Smooth muscle cell (in vitro differentiated cells): ENCODE data around the gene ZBTB18. TPM values are rescaled to one million over a fixed set of nuclear protein-coding genes. Genes with fewer than 3 reads are reported as not detected.

Source experiments
- DNase-seq: peaks from one replicate; lab custom pipeline; 2025; ENCODE audit not compliant: unreplicated experiment; lab: John Stamatoyannopoulos, UW
- H2AFZ ChIP-seq: fragments of 200-600 bp; sonication (generic); 2 replicates; pipeline ENCODE4 v1.6.0; 2016; ENCODE audit warnings: antibody characterized with exemption, low read depth, mild to moderate bottlenecking
- H3F3A ChIP-seq: fragments of 200-600 bp; sonication (generic); 2 replicates; pipeline ENCODE4 v1.6.0; 2017; ENCODE audit warnings: antibody characterized with exemption, low read depth
- H3K27ac ChIP-seq: fragments of 200-600 bp; sonication (generic); 2 replicates; pipeline ENCODE4 v1.5.1; 2016; ENCODE audit warnings: low read depth, mild to moderate bottlenecking
- H3K27me3 ChIP-seq: fragments of 200-600 bp; sonication (generic); 2 replicates; pipeline ENCODE4 v1.6.1; 2016; ENCODE audit warnings: low read depth, mild to moderate bottlenecking
- H3K36me3 ChIP-seq: fragments of 200-600 bp; sonication (generic); 2 replicates; pipeline ENCODE4 v1.5.1; 2016; ENCODE audit warnings: low read depth
- H3K4me1 ChIP-seq: fragments of 200-600 bp; sonication (generic); 2 replicates; pipeline ENCODE4 v1.5.1; 2016; ENCODE audit warnings: low read depth
- H3K4me2 ChIP-seq: fragments of 200-600 bp; sonication (generic); 2 replicates; pipeline ENCODE4 v1.6.0; 2016; ENCODE audit warnings: mild to moderate bottlenecking
- H3K4me3 ChIP-seq: fragments of 200-600 bp; sonication (generic); 2 replicates; pipeline ENCODE4 v1.5.1; 2016; ENCODE audit warnings: mild to moderate bottlenecking
- H3K79me2 ChIP-seq: fragments of 200-600 bp; sonication (generic); 2 replicates; pipeline ENCODE4 v1.6.0; 2016; ENCODE audit warnings: low read depth, mild to moderate bottlenecking
- H3K9ac ChIP-seq: fragments of 200-600 bp; sonication (generic); 2 replicates; pipeline ENCODE4 v1.6.0; 2016; ENCODE audit warnings: low read depth
- H3K9me3 ChIP-seq: fragments of 200-600 bp; sonication (generic); replicated peaks from 2 replicates; pipeline ENCODE4 v1.5.1; 2016; ENCODE audit warnings: low read depth
- H4K20me1 ChIP-seq: fragments of 200-600 bp; sonication (generic); 2 replicates; pipeline ENCODE4 v1.6.0; 2016; ENCODE audit warnings: low read depth
- CTCF ChIP-seq: fragments of 200-600 bp; sonication (generic); IDR thresholded peaks from 2 replicates; pipeline ENCODE4 v1.5.1; 2017; ENCODE audit warnings: borderline replicate concordance, mild to moderate bottlenecking, antibody characterized with exemption; ENCODE audit not compliant: insufficient read depth, poor library complexity, severe bottlenecking
- WGBS: methylation state at CpG from one replicate; pipeline ENCODE4 v1.1.7; 2016; ENCODE audit warnings: low lambda C conversion rate; 5-methylcytosine and 5-hydroxymethylcytosine counted together
- polyA plus RNA-seq: library from polyadenylated mRNA; unstranded; fragments of >200 nt; fragmentation: Nextera tagmentation; extraction: Ambion mirVana; gene quantifications from 2 replicates; pipeline ENCODE4 v1.2.1, GENCODE V29; 2016
- total RNA-seq: library from RNA; depleted of rRNA; stranded (reverse); fragments of >200 nt; gene quantifications from 2 replicates; pipeline ENCODE4 v1.2.3, GENCODE V29; 2014

Gene ZBTB18
- total and polyA plus RNA-seq, 2 experiments from 2014 or later: 0.29 to 4.6 TPM

- H3K27ac ChIP-seq: no peak overlapping the region
- H4K20me1 ChIP-seq: no peaks in the 10 kb centered on the region
- no peak overlapping the region for H3K4me2 ChIP-seq
- no peak for DNase-seq
- H3K27me3 ChIP-seq: peaks cover 12% of the 10 kb centered on the region
- H3K4me1 ChIP-seq: no peaks in the 10 kb centered on the region
- no peak overlapping the region for H3K4me3 ChIP-seq
- WGBS: 77% methylated on average over 4 of the region's 5 CpGs
- H3K9me3 ChIP-seq: no peaks in the 10 kb centered on the region
- no peak overlapping the region for H3K9ac ChIP-seq
- no peaks in the 10 kb centered on the region for H3K79me2 ChIP-seq
- H3F3A ChIP-seq: no peaks in the 10 kb centered on the region
- no peak overlapping the region for H2AFZ ChIP-seq
- TF ChIP-seq CTCF: no peak
- no peaks in the 10 kb centered on the region for H3K36me3 ChIP-seq
Observed at GRCh38 chr1:244083383-244083943, 32.4 kb downstream of the ZBTB18 start.

GRCh38 chr1:244084763-244085162 is 33.7 kb downstream of the ZBTB18 start:
- H3K9me3 ChIP-seq: no peaks in the 10 kb centered on the region
- H3K4me3 ChIP-seq: no peak overlapping the region
- 62% methylated on average over 3 of the region's 3 CpGs for WGBS
- no peaks in the 10 kb centered on the region for H3K36me3 ChIP-seq
- no peak overlapping the region for H2AFZ ChIP-seq
- no peak for TF ChIP-seq CTCF
- no peaks in the 10 kb centered on the region for H3K4me1 ChIP-seq
- no peak for DNase-seq
- no peaks in the 10 kb centered on the region for H4K20me1 ChIP-seq
- peaks cover 12% of the 10 kb centered on the region for H3K27me3 ChIP-seq
- no peak overlapping the region for H3K4me2 ChIP-seq
- no peaks in the 10 kb centered on the region for H3K79me2 ChIP-seq
- no peaks in the 10 kb centered on the region for H3F3A ChIP-seq
- H3K9ac ChIP-seq: no peak overlapping the region
- no peak overlapping the region for H3K27ac ChIP-seq

GRCh38 chr1:244085891-244086290 is 34.8 kb downstream of the ZBTB18 start:
- H3K27me3 ChIP-seq: peaks cover 12% of the 10 kb centered on the region
- H3K9me3 ChIP-seq: no peaks in the 10 kb centered on the region
- H3F3A ChIP-seq: no peaks in the 10 kb centered on the region
- H2AFZ ChIP-seq: no peak overlapping the region
- H3K27ac ChIP-seq: no peak overlapping the region
- H3K79me2 ChIP-seq: no peaks in the 10 kb centered on the region
- H3K9ac ChIP-seq: no peak overlapping the region
- no peaks in the 10 kb centered on the region for H3K4me1 ChIP-seq
- H3K36me3 ChIP-seq: no peaks in the 10 kb centered on the region
- H3K4me2 ChIP-seq: no peak overlapping the region
- WGBS: 88% methylated on average over 2 of the region's 2 CpGs
- no peak overlapping the region for H3K4me3 ChIP-seq
- no peak for TF ChIP-seq CTCF
- no peaks in the 10 kb centered on the region for H4K20me1 ChIP-seq
- DNase-seq: no peak

- H2AFZ ChIP-seq: no peak overlapping the region
- peaks cover 9% of the 10 kb centered on the region for H3K27me3 ChIP-seq
- H3K36me3 ChIP-seq: no peaks in the 10 kb centered on the region
- no peak overlapping the region for H3K4me2 ChIP-seq
- H3K9ac ChIP-seq: no peak overlapping the region
- no peak overlapping the region for H3K27ac ChIP-seq
- no peak for DNase-seq
- H3F3A ChIP-seq: no peaks in the 10 kb centered on the region
- whole genome bisulfite sequencing: 93% methylated on average over 13 of the region's 13 CpGs
- no peak overlapping the region for H3K4me3 ChIP-seq
- H3K4me1 ChIP-seq: no peaks in the 10 kb centered on the region
- TF ChIP-seq CTCF: no peak
- H3K9me3 ChIP-seq: no peaks in the 10 kb centered on the region
- no peaks in the 10 kb centered on the region for H3K79me2 ChIP-seq
- no peaks in the 10 kb centered on the region for H4K20me1 ChIP-seq
Observed at GRCh38 chr1:244087021-244087560, 36.0 kb downstream of the ZBTB18 start.
